Measurements from ENCODE around the gene CDC42BPB.

GRCh38 chr14:103002578-103003350, 54.6 kb downstream of the CDC42BPB start:
- TF ChIP-seq CTCF (IDR thresholded peaks at IDR 0.05; ENCODE audit: insufficient read depth, low read depth, low read length) = no peak
- no peak for TF ChIP-seq EZH2 (IDR thresholded peaks at IDR 0.05; ENCODE audit: insufficient read depth, low read length)
